BE2C (cell line): ENCODE measurements around the gene DUSP23.

ENCODE experiments used
- DNase-seq: peaks from one replicate; pipeline ENCODE4 v3.0.0-alpha.2; 2020
- H3K27me3 ChIP-seq: fragments of 250-450 bp; sonication (Bioruptor Pico); 2 replicates; pipeline ENCODE4 v1.5.1; 2020; ENCODE audit warnings: mild to moderate bottlenecking
- H3K36me3 ChIP-seq: fragments of 250-450 bp; sonication (Bioruptor Pico); 2 replicates; pipeline ENCODE4 v1.5.1; 2020; ENCODE audit warnings: mild to moderate bottlenecking
- H3K4me1 ChIP-seq: fragments of 250-450 bp; sonication (Bioruptor Pico); 2 replicates; pipeline ENCODE4 v1.5.1; 2020
- H3K4me3 ChIP-seq: 2 replicates; pipeline ENCODE4 v1.5.1; 2011; ENCODE audit warnings: low read depth, low read length
- H3K9me3 ChIP-seq: fragments of 250-450 bp; sonication (Bioruptor Pico); 2 replicates; pipeline ENCODE4 v1.5.1; 2020
- CTCF ChIP-seq: IDR thresholded peaks from 2 replicates; pipeline ENCODE4 v1.5.1; 2012; ENCODE audit warnings: mild to moderate bottlenecking, low read depth, low read length

The DUSP23 gene

GRCh38 chr1:159778266-159778665 lies 2.5 kb upstream of the DUSP23 start:
- Histone ChIP-seq H3K4me1 (no peaks in the 10 kb centered on the region), H3K36me3 (no peaks in the 10 kb centered on the region), H3K27me3 (no peaks in the 10 kb centered on the region), H3K4me3 (no peak overlapping the region), H3K9me3 (no peaks in the 10 kb centered on the region)
- TF ChIP-seq CTCF = no peak
- no peak for DNase-seq

GRCh38 chr1:159779403-159779851 lies 1.3 kb upstream of the DUSP23 start:
- no peak for DNase-seq
- H3K36me3 ChIP-seq = no peaks in the 10 kb centered on the region
- H3K4me1 ChIP-seq = no peaks in the 10 kb centered on the region
- H3K27me3 ChIP-seq = no peaks in the 10 kb centered on the region
- H3K9me3 ChIP-seq = no peaks in the 10 kb centered on the region
- no peak overlapping the region for H3K4me3 ChIP-seq
- no peak for TF ChIP-seq CTCF

- no peak for DNase-seq
Measured at GRCh38 chr1:159781992-159782391, 1.2 kb downstream of the DUSP23 start.

GRCh38 chr1:159783724-159784123 lies 3.0 kb downstream of the DUSP23 start:
- Histone ChIP-seq H3K27me3 (no peaks in the 10 kb centered on the region), H3K9me3 (no peaks in the 10 kb centered on the region), H3K36me3 (no peaks in the 10 kb centered on the region), H3K4me1 (peaks cover 23% of the 10 kb centered on the region), H3K4me3 (no peak overlapping the region)
- no peak for TF ChIP-seq CTCF
- no peak for DNase-seq

More at GRCh38 chr1:159781992-159782391, 1.2 kb downstream of the DUSP23 start:
- Histone ChIP-seq H3K4me3 (no peak overlapping the region), H3K27me3 (no peaks in the 10 kb centered on the region), H3K4me1 (peaks cover 15% of the 10 kb centered on the region), H3K9me3 (no peaks in the 10 kb centered on the region), H3K36me3 (no peaks in the 10 kb centered on the region)
- no peak for TF ChIP-seq CTCF

GRCh38 chr1:159786465-159786864 lies 5.7 kb downstream of the DUSP23 start:
- H3K4me3 ChIP-seq = peak overlapping the region; percentile 10; the same call in 1 of the 2 replicates
- DNase-seq = peak; percentile 53
- no peaks in the 10 kb centered on the region for H3K27me3 ChIP-seq

GRCh38 chr1:159786966-159787365 lies 6.2 kb downstream of the DUSP23 start:
- DNase-seq = peak; percentile 41
- TF ChIP-seq CTCF = no peak

More at GRCh38 chr1:159786465-159786864, 5.7 kb downstream of the DUSP23 start:
- no peak for TF ChIP-seq CTCF
- Histone ChIP-seq H3K9me3 (no peaks in the 10 kb centered on the region), H3K4me1 (peaks cover 23% of the 10 kb centered on the region), H3K36me3 (no peaks in the 10 kb centered on the region)

More at GRCh38 chr1:159786966-159787365, 6.2 kb downstream of the DUSP23 start:
- Histone ChIP-seq H3K36me3 (no peaks in the 10 kb centered on the region), H3K4me3 (no peak overlapping the region), H3K4me1 (peaks cover 23% of the 10 kb centered on the region), H3K27me3 (no peaks in the 10 kb centered on the region), H3K9me3 (no peaks in the 10 kb centered on the region)
